SK-N-SH (cell line): ENCODE measurements around the gene LMF1. TPM values are rescaled to one million over a fixed set of nuclear protein-coding genes. Genes with fewer than 3 reads are reported as not detected.

Experiments used
- CTCF ChIA-PET: fragments of 300-600, 350-600 bp; formaldehyde crosslinking; extraction: SDS; loops from one replicate; lab custom pipeline; 2021; lab: Yijun Ruan, JAX
- POLR2A ChIA-PET: fragments of 350-600 bp; sonication (Branson Sonifier 250); formaldehyde crosslinking; extraction: SDS; loops from one replicate; lab custom pipeline; 2020; ENCODE audit warnings: antibody characterized with exemption, inconsistent platforms; lab: Yijun Ruan, JAX
- DNase-seq: peaks from one replicate; pipeline ENCODE4 v3.0.0; 2012
- H2AFZ ChIP-seq: fragments of 200-600 bp; sonication (generic); 2 replicates; pipeline ENCODE4 v1.8.1; 2016; ENCODE audit warnings: antibody characterized with exemption, mild to moderate bottlenecking, low read depth
- H3F3A ChIP-seq: fragments of 200-600 bp; sonication (generic); replicated peaks from 2 replicates; pipeline ENCODE3; 2016; ENCODE audit warnings: antibody characterized with exemption, mild to moderate bottlenecking; ENCODE audit not compliant: insufficient read depth
- H3K27ac ChIP-seq, 2 experiments: fragments of 200-500 bp in 1 of 2; fragments of 200-600 bp in 1 of 2; sonication (Bioruptor generic) in 1 of 2; sonication (generic), shearing (Covaris generic) in 1 of 2; 2 replicates each; pipeline versions ENCODE4 v1.5.1 to v1.6.1; 2014 to 2016; ENCODE audit warnings: low read depth in 2 of 2, inconsistent platforms in 1 of 2, low read length in 1 of 2, mild to moderate bottlenecking in 1 of 2, mixed read lengths in 1 of 2
- H3K27me3 ChIP-seq: fragments of 200-600 bp; sonication (generic), shearing (Covaris generic); 2 replicates; pipeline ENCODE4 v1.6.1; 2016; ENCODE audit warnings: mixed run types; ENCODE audit not compliant: insufficient read depth
- H3K36me3 ChIP-seq, 2 experiments: fragments of 200-500 bp in 1 of 2; fragments of 200-600 bp in 1 of 2; sonication (Bioruptor generic) in 1 of 2; sonication (generic) in 1 of 2; replicated peaks in 1 of 2; 2 replicates each; pipeline versions ENCODE3 to v1.5.1; 2014 to 2016; ENCODE audit warnings: low read length in 1 of 2, mild to moderate bottlenecking in 1 of 2; ENCODE audit not compliant: insufficient read depth in 2 of 2, control insufficient read depth in 1 of 2
- H3K4me1 ChIP-seq, 2 experiments: fragments of 200-500 bp in 1 of 2; fragments of 200-600 bp in 1 of 2; sonication (Bioruptor generic) in 1 of 2; sonication (generic), shearing (Covaris generic) in 1 of 2; 2 replicates each; pipeline versions ENCODE4 v1.5.1 to v1.6.1; 2014 to 2016; ENCODE audit warnings: low read depth in 1 of 2, low read length in 1 of 2, mixed run types in 1 of 2; ENCODE audit not compliant: insufficient read depth in 2 of 2, control insufficient read depth in 1 of 2
- H3K4me2 ChIP-seq: fragments of 200-600 bp; sonication (generic), shearing (Covaris generic); 2 replicates; pipeline ENCODE4 v1.6.1; 2017; ENCODE audit warnings: mixed run types
- H3K4me3 ChIP-seq, 2 experiments: fragments of 200-500 bp in 1 of 2; fragments of 200-600 bp in 1 of 2; sonication (Bioruptor generic) in 1 of 2; sonication (generic), shearing (Covaris generic) in 1 of 2; 2 replicates each; pipeline versions ENCODE4 v1.5.1 to v1.8.1; 2014 to 2016; ENCODE audit warnings: low read depth in 2 of 2, inconsistent platforms in 1 of 2, low read length in 1 of 2, mild to moderate bottlenecking in 1 of 2, mixed read lengths in 1 of 2, moderate library complexity in 1 of 2
- H3K79me2 ChIP-seq: fragments of 200-600 bp; sonication (generic); 2 replicates; pipeline ENCODE4 v1.8.1; 2017; ENCODE audit warnings: mild to moderate bottlenecking; ENCODE audit not compliant: insufficient read depth
- H3K9ac ChIP-seq: fragments of 200-600 bp; sonication (generic); 2 replicates; pipeline ENCODE4 v1.6.1; 2017; ENCODE audit warnings: mixed run types
- H3K9me2 ChIP-seq: fragments of 200-600 bp; sonication (generic); 2 replicates; pipeline ENCODE4 v1.6.1; 2017; ENCODE audit warnings: mixed run types
- H3K9me3 ChIP-seq: fragments of 200-600 bp; sonication (generic); 2 replicates; pipeline ENCODE4 v1.6.1; 2017; ENCODE audit warnings: mixed run types, mild to moderate bottlenecking, moderate library complexity
- H4K20me1 ChIP-seq: fragments of 200-600 bp; sonication (generic); 2 replicates; pipeline ENCODE4 v1.6.1; 2017; ENCODE audit warnings: mild to moderate bottlenecking, mixed run types; ENCODE audit not compliant: insufficient read depth
- CHD2 ChIP-seq: fragments of 150-350 bp; IDR thresholded peaks from 2 replicates; pipeline ENCODE4 v1.6.1; 2018; ENCODE audit warnings: low read length; ENCODE audit not compliant: partially characterized antibody
- FOSL2 ChIP-seq: IDR thresholded peaks from 2 replicates; pipeline ENCODE4 v1.4.0; 2012; ENCODE audit warnings: low read depth, mild to moderate bottlenecking, moderate library complexity, borderline replicate concordance
- FOXJ3 ChIP-seq: sonication (generic); formaldehyde crosslinking; IDR thresholded peaks from 2 replicates; pipeline ENCODE4 v1.5.1; 2020; ENCODE audit warnings: mild to moderate bottlenecking, missing genetic modification reagents
- GABPA ChIP-seq: IDR thresholded peaks from 2 replicates; pipeline ENCODE4 v1.4.0; 2012; ENCODE audit warnings: low read depth, mild to moderate bottlenecking
- GATA2 ChIP-seq: sonication (generic); formaldehyde crosslinking; IDR thresholded peaks from 2 replicates; pipeline ENCODE4 v1.5.0; 2020; ENCODE audit warnings: mild to moderate bottlenecking, missing genetic modification reagents
- IRF3 ChIP-seq: fragments of 150-350 bp; IDR thresholded peaks from 2 replicates; pipeline ENCODE4 v1.6.1; 2016; ENCODE audit warnings: mild to moderate bottlenecking, low read depth, low read length
- NRF1 ChIP-seq: IDR thresholded peaks from 2 replicates; pipeline ENCODE4 v1.6.1; 2012; ENCODE audit warnings: low read depth, mild to moderate bottlenecking, low read length
- PBX3 ChIP-seq: IDR thresholded peaks from 2 replicates; pipeline ENCODE4; 2012
- POLR2AphosphoS5 ChIP-seq: IDR thresholded peaks from 2 replicates; pipeline ENCODE4 v1.6.1; 2012; ENCODE audit warnings: low read depth, low read length
- RAD21 ChIP-seq: IDR thresholded peaks from 2 replicates; pipeline ENCODE4 v1.6.1; 2012; ENCODE audit warnings: mild to moderate bottlenecking, low read length
- RFX5 ChIP-seq: IDR thresholded peaks from 2 replicates; pipeline ENCODE4 v1.6.1; 2012; ENCODE audit warnings: mild to moderate bottlenecking, improper control_type of control experiment, low read length
- RXRA ChIP-seq: IDR thresholded peaks from 2 replicates; pipeline ENCODE4 v1.4.0; 2012; ENCODE audit warnings: low read depth, mild to moderate bottlenecking, borderline replicate concordance
- SMC3 ChIP-seq: IDR thresholded peaks from 2 replicates; pipeline ENCODE4 v1.6.1; 2012; ENCODE audit warnings: low read depth, low read length, improper control_type of control experiment
- TAF1 ChIP-seq: IDR thresholded peaks from 2 replicates; pipeline ENCODE4 v1.6.1; 2012; ENCODE audit warnings: low read depth, mild to moderate bottlenecking, low read length, moderate library complexity, borderline replicate concordance
- TCF12 ChIP-seq: IDR thresholded peaks from 2 replicates; pipeline ENCODE4 v1.4.0; 2012
- TEAD4 ChIP-seq: IDR thresholded peaks from 2 replicates; pipeline ENCODE4 v1.4.0; 2012; ENCODE audit warnings: mild to moderate bottlenecking, borderline replicate concordance; ENCODE audit not compliant: insufficient read depth
- USF1 ChIP-seq: IDR thresholded peaks from 2 replicates; pipeline ENCODE4 v1.4.0; 2012; ENCODE audit warnings: low read depth, borderline replicate concordance
- USF2 ChIP-seq: fragments of 150-350 bp; IDR thresholded peaks from 2 replicates; pipeline ENCODE4 v1.6.1; 2017; ENCODE audit warnings: antibody characterized with exemption, low read length, low read depth, borderline replicate concordance
- YY1 ChIP-seq: IDR thresholded peaks from 2 replicates; pipeline ENCODE4 v1.4.0; 2012; ENCODE audit warnings: low read depth, mild to moderate bottlenecking
- ZBTB33 ChIP-seq: IDR thresholded peaks from 2 replicates; pipeline ENCODE4 v1.4.0; 2012; ENCODE audit warnings: low read depth, borderline replicate concordance
- WGBS: methylation state at CpG from one replicate; pipeline ENCODE4 v1.1.6; 2017; ENCODE audit warnings: low lambda C conversion rate; 5-methylcytosine and 5-hydroxymethylcytosine counted together
- polyA plus RNA-seq, 3 experiments: library from polyadenylated mRNA; depleted of rRNA; stranded (reverse); fragments of >200 nt; gene quantifications; 2 replicates each; pipeline ENCODE4 v1.2.3, GENCODE V29; 2012

Gene LMF1
- polyA plus RNA-seq, 1 of the 3 experiments (the other 2 are of a cell fraction): 5.7 TPM

- Histone ChIP-seq H3K27ac (no peak overlapping the region), H2AFZ (no peak overlapping the region), H3K36me3 (peaks cover 5 to 11% of the 10 kb centered on the region in 2 experiments), H3K4me3 (no peak overlapping the region), H3K79me2 (peaks cover 5% of the 10 kb centered on the region; the same call in 1 of the 2 replicates), H3K9ac (no peak overlapping the region), H3F3A (no peaks in the 10 kb centered on the region), H4K20me1 (no peaks in the 10 kb centered on the region), H3K9me2 (no peaks in the 10 kb centered on the region), H3K4me2 (no peak overlapping the region), H3K27me3 (no peaks in the 10 kb centered on the region), H3K4me1 (peaks cover 6 to 8% of the 10 kb centered on the region in 2 experiments; a peak in 2 of 4 replicates), H3K9me3 (no peaks in the 10 kb centered on the region)
- no peak for DNase-seq
- WGBS: 93% methylated on average over 4 of the region's 4 CpGs
- ChIA-PET POLR2A (no interaction called here), CTCF (interaction anchor here (2.1 kb wide), 1 partner anchor 91 kb away, joined by 7 read pairs; no protein-coding TSS in a partner anchor)
- no peak for TF ChIP-seq USF2
- no peak for TF ChIP-seq RXRA
- TF ChIP-seq USF1: no peak
- TF ChIP-seq RFX5: no peak
- TF ChIP-seq ZBTB33: no peak
- no peak for TF ChIP-seq TCF12
- TF ChIP-seq TEAD4: no peak
- no peak for TF ChIP-seq CHD2
- TF ChIP-seq IRF3: no peak
- no peak for TF ChIP-seq RAD21
- no peak for TF ChIP-seq TAF1
- no peak for TF ChIP-seq POLR2AphosphoS5
- no peak for TF ChIP-seq PBX3
- TF ChIP-seq YY1: no peak
- no peak for TF ChIP-seq FOXJ3
- no peak for TF ChIP-seq NRF1
- TF ChIP-seq FOSL2: no peak
- no peak for TF ChIP-seq GABPA
- no peak for TF ChIP-seq SMC3
- TF ChIP-seq GATA2: no peak
Measured at GRCh38 chr16:965487-965886, 5.3 kb downstream of the LMF1 start.
